GM18505 (cell line): ENCODE data around the gene PRKCG.

ENCODE experiments used
- ATAC-seq: cut with Tn5 transposase; IDR thresholded peaks from one replicate; pipeline ENCODE4 v1.9.1; 2021; ENCODE audit not compliant: unreplicated experiment
- POLR2A ChIP-seq: IDR thresholded peaks from 4 replicates; pipeline ENCODE4 v1.6.1; 2011; ENCODE audit warnings: borderline replicate concordance; ENCODE audit not compliant: insufficient read depth, insufficient read length; ENCODE audit errors: extremely low read depth

Gene PRKCG

DNA sequence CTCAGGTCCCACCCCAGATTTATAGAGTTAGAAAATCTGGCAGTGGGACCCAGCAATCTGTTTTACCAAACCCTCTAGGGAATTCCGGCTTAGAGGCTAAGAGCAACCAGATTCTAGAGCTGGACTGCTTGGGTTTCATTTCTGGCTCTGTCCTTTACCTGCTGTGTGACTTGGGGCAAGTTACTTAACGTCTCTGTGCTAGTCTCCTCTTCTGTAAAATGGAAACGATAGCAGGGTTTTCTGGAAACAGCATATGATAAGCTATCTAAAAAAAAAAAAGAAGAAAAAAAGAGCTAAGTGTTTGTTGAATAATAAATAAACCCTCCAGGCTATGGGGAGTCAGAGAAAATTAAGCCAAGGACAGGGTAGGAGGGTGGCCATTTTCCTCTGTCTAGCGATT, 15.5 kb downstream of the PRKCG start:
- TF ChIP-seq POLR2A: no peak
- no peak for ATAC-seq

DNA sequence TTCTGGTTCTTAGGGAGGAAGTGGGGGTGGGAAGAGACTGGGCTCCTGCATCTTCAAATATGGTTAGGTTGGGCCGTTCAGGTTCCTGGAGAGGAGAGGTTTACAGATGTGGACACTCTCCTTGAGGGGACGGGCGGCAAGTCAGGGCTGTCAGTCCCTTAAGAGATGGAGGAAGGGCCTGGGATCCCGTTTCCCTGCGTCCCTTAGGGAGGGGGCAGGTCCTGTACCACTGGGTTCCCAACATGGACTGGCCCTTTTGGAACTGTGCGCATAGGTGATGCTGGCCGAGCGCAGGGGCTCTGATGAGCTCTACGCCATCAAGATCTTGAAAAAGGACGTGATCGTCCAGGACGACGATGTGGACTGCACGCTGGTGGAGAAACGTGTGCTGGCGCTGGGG, 16.2 kb downstream of the PRKCG start:
- no peak for TF ChIP-seq POLR2A
- no peak for ATAC-seq

GRCh38 chr19:53898636-53899341, 16.8 kb downstream of the PRKCG start:
- no peak for TF ChIP-seq POLR2A
- ATAC-seq: no peak

- no peak for TF ChIP-seq POLR2A
- ATAC-seq: no peak
Observed at GRCh38 chr19:53900191-53900860, 18.3 kb downstream of the PRKCG start.

GRCh38 chr19:53903055-53903680, 21.2 kb downstream of the PRKCG start:
- no peak for ATAC-seq
- no peak for TF ChIP-seq POLR2A

DNA sequence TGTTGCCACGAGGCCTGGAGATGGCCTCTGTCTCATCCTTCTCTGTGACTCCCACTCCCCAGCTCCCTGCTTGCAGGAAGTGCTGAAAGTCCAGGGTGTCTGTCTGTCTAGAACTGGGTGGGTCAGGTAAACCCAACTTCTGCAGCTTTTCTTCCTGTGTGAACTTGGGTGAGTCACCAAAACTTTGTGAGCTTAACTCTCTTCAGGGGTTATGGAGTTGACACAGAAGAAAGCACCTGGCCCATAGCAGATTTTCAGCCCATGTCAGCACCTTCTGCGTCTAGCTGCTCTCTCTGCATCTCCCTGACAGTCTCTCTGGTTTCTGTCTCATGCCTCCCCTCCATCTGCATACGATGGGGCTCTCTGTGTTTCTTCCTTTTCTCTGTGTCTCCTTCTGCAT, 22.9 kb downstream of the PRKCG start:
- no peak for ATAC-seq
- TF ChIP-seq POLR2A: no peak

DNA sequence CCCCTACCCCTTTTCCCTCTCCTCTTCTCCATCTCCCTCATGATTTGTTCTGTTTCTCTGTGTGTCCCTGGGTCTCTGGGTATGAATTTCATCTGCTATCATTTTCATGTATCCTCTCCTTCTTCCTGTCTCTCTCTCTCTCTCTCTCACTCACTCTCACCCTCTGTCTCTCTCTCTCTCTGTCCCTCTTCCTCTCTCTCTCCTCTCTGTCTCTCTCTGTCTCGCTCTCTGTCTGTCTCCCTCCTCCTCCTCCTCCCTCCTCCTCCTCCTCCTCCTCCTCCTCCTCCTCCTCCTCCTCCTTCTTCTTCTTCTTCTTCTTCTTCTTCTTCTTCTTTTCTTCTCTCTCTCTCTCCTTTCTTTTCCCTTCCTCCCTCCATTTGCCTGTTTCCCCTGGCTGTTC, 23.8 kb downstream of the PRKCG start:
- no peak for ATAC-seq
- no peak for TF ChIP-seq POLR2A

DNA sequence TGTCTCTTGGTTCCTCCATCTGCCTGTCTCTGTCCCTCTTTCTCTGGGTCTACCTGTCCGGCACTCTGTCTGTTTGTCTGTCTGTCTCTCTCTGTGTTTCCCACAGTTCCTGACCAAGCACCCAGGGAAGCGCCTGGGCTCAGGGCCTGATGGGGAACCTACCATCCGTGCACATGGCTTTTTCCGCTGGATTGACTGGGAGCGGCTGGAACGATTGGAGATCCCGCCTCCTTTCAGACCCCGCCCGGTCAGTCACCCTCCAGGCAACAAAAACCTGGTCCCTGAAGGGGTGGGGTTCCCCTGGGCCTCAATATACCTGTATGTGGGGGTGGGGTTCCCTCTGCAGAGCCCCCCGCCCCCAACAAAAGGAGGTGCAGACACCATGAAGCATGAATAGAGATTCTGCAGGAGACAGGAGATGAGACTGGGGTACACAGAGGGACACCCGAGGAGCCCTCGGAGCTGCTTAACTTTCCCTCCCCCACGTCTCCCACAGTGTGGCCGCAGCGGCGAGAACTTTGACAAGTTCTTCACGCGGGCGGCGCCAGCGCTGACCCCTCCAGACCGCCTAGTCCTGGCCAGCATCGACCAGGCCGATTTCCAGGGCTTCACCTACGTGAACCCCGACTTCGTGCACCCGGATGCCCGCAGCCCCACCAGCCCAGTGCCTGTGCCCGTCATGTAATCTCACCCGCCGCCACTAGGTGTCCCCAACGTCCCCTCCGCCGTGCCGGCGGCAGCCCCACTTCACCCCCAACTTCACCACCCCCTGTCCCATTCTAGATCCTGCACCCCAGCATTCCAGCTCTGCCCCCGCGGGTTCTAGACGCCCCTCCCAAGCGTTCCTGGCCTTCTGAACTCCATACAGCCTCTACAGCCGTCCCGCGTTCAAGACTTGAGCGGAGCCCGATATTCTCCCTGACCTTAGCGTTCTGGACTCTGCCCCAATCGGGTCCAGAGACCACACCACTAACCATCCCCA, 24.5 kb downstream of the PRKCG start:
- ATAC-seq: no peak
- no peak for TF ChIP-seq POLR2A

GRCh38 chr19:53907193-53907581, 25.2 kb downstream of the PRKCG start:
- no peak for ATAC-seq
- no peak for TF ChIP-seq POLR2A

GRCh38 chr19:53907690-53908089, 25.7 kb downstream of the PRKCG start:
- no peak for ATAC-seq
- no peak for TF ChIP-seq POLR2A

- ATAC-seq: no peak
- no peak for TF ChIP-seq POLR2A
Observed at GRCh38 chr19:53908106-53908934, 26.3 kb downstream of the PRKCG start.

- no peak for ATAC-seq
- TF ChIP-seq POLR2A: no peak
Observed at GRCh38 chr19:53908935-53909415, 27.0 kb downstream of the PRKCG start, which contains the start of gene CACNG7. CACNG7 (plus strand) TSS chr19:53909278; CDS start chr19:53912832, 3,554 bp downstream.

DNA sequence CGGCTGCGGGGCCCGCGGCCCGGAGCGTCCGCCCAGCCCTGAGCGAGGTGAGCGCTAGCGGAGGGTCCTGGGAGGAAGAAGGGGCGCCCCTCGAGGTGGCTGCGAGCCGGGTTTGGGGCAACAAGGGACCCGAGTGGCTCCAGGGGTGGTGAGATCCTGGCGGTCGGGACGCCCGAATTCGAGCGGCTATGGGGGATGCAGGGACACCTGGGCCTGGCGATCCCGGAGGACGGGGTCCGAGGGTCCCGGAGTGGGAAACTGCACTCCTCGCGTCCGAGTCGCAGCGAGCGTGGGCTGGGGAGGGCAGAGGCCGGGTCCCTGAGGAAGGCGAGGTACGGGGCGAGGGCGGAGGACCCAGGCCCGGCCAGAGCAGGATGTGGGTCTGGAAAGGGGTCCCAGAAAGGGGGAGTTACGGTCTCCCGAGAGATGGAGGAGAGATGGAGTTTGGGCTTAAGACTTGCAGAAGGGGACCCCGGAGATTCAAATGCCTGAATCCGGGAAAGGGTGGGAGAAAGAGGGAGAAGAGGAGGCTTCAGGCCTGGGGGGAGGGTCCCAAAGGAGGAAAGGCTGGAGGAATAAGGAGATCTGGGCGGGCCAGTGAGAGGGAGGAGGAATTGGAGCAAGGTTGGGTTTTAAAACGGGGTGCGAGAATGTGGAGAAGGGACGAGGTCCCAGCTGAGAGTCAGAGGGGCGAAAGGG, 27.6 kb downstream of the PRKCG start:
- no peak for TF ChIP-seq POLR2A
- no peak for ATAC-seq
